ENCODE measurements around the gene MUS81. TPM values are rescaled to one million over a fixed set of nuclear protein-coding genes. Genes with fewer than 3 reads are reported as not detected.
A peak's percentile ranks its signal among the peaks of the same experiment; 100 is the strongest.

MUS81 gene
- total and polyA plus RNA-seq, 2 of the 13 experiments (the other 11 are each of a cell fraction or from before 2014, with no cell fraction given), result 25.6 to 30.2 TPM

DNA sequence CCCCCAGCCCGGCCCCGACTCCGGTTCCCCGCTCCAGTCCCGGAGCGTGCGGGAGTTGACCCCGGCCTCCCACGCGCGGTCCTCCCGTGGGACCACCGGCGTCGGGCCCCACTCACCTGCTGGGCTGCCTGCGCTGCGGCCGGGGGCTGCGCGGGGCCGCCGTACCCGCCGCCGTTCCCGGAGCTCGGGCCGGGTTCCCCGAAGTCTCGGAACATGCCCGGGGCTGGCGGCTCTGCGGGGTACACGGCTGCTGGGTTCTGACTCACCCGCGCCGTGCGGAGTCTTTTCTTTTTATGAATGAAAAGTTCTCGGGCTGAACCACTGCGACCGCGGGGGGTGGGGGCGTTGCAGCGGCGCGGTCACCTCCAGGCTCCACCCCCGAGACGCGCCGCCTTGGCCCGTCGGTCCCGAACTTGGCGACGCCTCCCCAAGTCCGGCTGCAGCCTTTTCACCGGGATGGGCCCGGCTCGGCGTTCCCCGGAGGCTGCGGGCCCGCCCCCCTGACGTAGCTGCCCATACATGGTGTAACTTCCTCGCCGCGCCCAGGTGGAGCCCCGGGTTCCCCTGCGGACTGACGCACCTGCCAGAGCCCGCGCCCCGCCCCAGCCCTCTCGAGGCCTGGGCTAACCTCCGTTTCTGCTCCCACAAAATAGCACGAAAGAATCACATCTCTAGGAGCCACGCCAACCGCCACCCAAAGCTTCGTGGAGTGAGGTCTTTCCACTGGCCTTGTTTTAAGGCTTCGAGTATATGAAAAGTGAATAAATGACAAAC lies 40.1 kb downstream of the MUS81 start, which contains the start of gene FOSL1 (continued):
- no peak for TF ChIP-seq CERS6 (CRISPR knock-in tag; IDR thresholded peaks at IDR 0.05)
- no peak for TF ChIP-seq GTF3A (CRISPR knock-in tag; conservative IDR thresholded peaks at IDR 0.05)
- TF ChIP-seq HNRNPLL (IDR thresholded peaks at IDR 0.05; ENCODE audit: low read depth, low read length, poor library complexity, severe bottlenecking), result peak; percentile 56
- TF ChIP-seq ZNF142 (CRISPR knock-in tag; IDR thresholded peaks at IDR 0.05), result 0 out of 2 replicates have a peak, but pooled peaks have one; percentile 26
- TF ChIP-seq, protein P1, sequence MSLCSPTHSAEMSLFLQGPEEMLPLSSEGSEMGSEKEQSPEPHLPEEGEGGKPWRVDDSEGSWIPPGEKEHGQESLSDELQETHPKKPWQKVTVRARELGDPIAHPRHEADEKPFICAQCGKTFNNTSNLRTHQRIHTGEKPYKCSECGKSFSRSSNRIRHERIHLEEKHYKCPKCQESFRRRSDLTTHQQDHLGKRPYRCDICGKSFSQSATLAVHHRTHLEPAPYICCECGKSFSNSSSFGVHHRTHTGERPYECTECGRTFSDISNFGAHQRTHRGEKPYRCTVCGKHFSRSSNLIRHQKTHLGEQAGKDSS (CRISPR knock-in tag; IDR thresholded peaks at IDR 0.05; ENCODE audit: borderline replicate concordance, low read depth), result no peak
- TF ChIP-seq ZNF318 (CRISPR knock-in tag; IDR thresholded peaks at IDR 0.05), result no peak
- TF ChIP-seq XBP1 (CRISPR knock-in tag; IDR thresholded peaks at IDR 0.05), result no peak
- TF ChIP-seq MTA3 (CRISPR knock-in tag; IDR thresholded peaks at IDR 0.05), result no peak
- no peak for TF ChIP-seq NONO (IDR thresholded peaks at IDR 0.05)
- 0 out of 2 replicates have a peak, but pooled peaks have one; percentile 30 for TF ChIP-seq NONO (CRISPR knock-in tag; conservative IDR thresholded peaks at IDR 0.05)
- no peak for TF ChIP-seq ZNF263 (CRISPR knock-in tag; IDR thresholded peaks at IDR 0.05)
- no peak for TF ChIP-seq ZBTB1 (CRISPR knock-in tag; IDR thresholded peaks at IDR 0.05; ENCODE audit: borderline replicate concordance)
- no peak for TF ChIP-seq ZNF20 (CRISPR knock-in tag; IDR thresholded peaks at IDR 0.05)

All from HepG2 (cell line).